Left renal pelvis (tissue), 4 donors: Measurements from ENCODE around the gene PLA2G6. TPM values are rescaled to one million over a fixed set of nuclear protein-coding genes. Genes with fewer than 3 reads are reported as not detected.
"Not testable (repeated sequence)": the region's sequence is repeated elsewhere in the genome, so short reads cannot be mapped to it uniquely, and the experiment has no call there.

Experiments used
- DNase-seq, 4 donors: peaks; one replicate each; pipeline ENCODE4 v3.0.0-alpha.2; 2013; ENCODE audit warnings: low read depth in 4 of 4, low spot score in 3 of 4
- polyA plus RNA-seq, 4 donors: library from polyadenylated mRNA; unstranded; fragments of 120-200 nt; gene quantifications; one replicate each; pipeline ENCODE4 v1.2.1, GENCODE V29; 2013; ENCODE audit not compliant: insufficient read length in 4 of 4

The PLA2G6 gene
- polyA plus RNA-seq, 4 donors: 29.6 to 66.9 (median 35.2) TPM

DNA sequence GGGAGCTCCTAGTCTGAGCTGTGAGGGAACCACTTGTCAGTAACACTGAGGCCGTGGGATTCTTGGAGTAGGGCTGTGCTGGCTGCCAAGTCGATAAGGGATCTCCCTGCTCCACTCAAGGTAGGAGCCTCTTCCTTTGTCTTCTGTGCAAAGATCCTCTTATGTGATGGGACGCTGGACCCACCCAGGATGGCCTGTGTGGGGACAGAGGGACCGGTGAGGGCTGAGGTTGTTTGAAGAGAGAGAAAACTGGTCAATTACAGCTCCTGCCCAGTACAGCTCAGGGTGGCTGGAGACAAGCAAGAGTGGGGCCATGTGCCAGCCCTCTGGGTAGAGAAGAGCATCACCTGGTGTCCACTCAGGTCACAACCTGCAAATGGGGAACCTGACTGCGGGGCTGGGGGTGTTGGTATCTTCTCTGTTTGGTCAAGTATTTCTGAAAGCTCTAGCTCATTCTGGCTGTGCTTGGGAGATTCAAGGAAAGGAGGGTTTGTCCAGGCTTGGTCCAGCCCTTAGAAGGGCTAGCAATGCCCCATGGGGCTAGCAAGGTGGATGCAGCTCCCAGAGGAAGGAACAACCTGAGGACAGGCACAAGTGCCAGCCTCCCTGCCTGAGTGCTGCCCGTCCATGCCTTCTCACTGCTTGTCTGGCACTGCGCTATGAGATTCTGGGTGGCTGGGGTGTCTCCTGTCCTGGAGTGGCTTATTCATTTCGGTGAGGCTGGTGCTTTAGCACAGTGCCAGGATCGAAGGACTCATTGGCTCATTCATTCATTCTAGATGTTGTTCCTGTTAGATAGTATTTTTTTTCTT lies 43.5 kb downstream of the PLA2G6 start:
- DNase-seq: no peak

GRCh38 chr22:38136607-38137006 lies 45.0 kb downstream of the PLA2G6 start:
- DNase-seq: no peak

DNA sequence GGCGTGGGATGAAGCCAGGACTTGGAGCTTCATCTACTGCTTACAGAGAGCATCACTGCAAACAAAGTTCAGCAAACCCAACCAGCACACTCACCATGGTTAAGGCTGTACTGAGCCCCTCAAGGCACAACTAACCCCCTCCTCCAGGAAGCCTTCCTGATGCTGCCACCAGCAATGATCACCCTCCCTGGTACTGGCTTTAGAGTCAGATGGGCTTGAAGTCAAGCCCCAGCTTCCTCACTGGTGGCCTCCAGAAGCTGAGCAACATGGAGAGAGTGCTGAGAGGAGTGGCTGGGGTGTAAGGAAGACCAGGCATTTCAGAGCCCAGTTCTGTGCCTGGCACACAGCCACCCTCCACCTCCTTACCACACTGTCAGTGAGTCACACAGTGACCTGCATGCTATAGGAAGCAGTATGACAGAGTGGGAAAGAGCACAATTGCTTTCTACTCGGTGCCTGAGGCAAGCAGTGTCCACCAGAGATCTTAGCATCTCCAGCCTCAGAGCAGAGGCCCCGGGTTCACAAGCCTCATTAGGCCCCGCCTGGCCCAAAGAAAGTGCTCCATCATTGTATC lies 46.4 kb downstream of the PLA2G6 start:
- no peak for DNase-seq

DNA sequence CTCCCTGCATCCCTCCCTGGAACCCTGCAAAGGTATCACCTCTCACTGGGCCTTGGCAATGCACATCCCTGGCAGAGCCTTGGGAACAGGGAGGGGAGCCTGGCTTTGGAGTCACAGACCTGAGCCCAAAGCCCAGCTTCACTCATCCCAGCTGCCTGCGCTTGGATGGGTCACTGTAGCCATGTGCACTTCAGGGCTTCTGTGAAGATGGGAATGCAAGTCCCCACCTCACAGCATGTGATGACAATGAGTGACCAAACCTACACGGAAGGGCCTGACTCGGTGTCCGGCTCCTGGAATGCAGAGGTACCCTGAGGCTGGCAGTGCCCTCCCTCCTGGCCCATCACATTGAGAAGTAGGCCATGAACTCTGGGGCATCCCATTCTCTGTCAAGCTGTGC lies 48.3 kb downstream of the PLA2G6 start:
- DNase-seq: no peak

DNA sequence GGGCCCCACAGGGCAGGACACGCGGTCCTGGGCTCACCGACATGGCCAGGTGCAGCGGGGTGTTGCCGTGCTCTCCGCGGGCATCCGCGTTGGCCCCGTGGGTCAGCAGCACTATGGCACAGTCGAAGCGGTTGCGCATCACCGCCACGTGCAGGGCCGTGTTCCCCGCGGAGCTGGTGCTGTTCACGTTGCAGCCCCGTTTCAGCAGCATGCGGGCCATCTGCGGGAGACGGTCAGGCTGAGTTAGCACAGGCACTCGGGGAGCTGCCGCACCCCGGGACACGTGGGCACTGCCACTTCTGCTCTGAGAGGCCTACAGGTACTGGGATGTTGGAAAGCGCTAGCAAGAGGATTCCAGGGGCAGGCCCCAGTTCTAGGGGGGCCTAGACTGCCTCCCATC lies 48.8 kb downstream of the PLA2G6 start:
- DNase-seq: no peak

DNA sequence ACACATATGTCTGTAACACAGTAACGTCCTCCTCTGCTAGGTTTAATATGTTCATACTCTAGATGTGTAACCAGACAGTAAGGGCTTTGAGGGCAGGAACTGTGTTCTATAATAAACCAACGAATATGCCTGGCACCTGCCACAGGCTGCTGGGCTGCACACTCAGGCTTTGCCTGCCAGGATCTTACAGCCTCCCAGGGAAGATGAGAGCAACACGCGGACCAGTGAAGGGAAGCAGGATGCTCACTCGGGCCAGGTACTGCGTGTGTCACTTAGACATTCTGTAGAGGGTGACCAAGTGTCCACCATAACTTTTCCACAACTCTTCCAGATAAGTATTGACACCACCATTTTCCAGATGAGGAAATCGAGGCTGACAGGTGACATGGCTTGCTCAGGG lies 49.5 kb downstream of the PLA2G6 start:
- DNase-seq: no peak

DNA sequence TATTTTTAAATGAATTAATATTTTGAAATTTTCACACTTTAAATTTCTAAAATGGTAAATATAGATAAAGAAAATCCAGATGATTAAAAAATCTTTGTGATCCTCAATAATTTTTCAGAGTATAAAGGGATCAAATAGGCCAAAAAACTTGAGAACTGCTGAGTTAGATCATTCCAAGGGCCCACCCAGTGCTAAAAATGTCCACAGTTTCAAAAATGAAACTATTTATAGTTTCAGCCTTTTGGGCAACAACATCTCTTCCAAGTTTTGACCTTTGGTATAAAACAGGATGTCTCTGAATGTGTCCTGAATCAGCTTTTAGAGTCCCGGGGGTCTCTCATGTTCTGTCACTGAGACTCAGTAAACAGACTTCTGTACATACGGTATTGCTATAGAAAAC lies 50.2 kb downstream of the PLA2G6 start:
- DNase-seq: no peak

- DNase-seq: no peak
Observed at GRCh38 chr22:38129856-38130255, 51.8 kb downstream of the PLA2G6 start.

DNA sequence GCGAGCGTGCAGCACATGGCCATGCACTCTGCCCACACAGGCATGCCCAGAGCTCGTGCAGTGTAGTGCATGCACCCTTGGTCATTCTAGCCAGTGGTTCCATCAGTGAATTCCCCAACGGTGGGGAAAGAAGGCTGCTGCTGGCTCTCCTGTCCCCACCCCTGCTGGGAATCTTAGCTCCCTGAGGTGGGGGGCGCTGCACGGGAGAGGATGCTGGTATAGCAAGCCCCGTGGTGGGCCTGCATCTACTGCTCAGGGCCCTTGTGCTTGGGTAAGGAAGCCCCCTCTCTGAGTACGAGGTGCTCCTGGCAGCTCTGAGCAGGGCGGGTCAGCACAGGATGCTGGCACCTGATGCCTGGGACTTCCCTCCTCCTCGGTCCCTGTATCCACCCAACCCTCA lies 52.6 kb downstream of the PLA2G6 start:
- DNase-seq: no peak

DNA sequence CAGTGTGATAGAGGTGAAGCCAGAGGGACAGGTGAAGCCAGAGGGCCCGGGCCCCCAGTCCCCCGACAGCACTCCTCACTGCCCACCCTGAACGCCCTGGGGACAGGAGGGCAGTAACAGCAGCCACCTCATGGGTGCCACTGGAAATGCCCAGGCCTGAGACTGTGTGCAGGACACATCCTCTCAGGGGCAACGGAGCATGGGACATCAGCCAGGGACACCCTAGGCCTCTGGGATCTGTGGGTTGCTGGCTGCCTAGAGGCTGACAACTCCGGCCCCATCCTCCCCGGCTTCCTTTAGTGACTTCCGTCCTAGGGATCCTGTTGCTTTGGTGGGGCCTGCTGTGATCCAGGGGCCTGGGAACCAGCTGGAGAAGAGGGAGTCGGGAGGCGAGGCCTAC lies 53.8 kb downstream of the PLA2G6 start:
- no peak for DNase-seq

- no peak for DNase-seq
Observed at GRCh38 chr22:38126928-38127668, 54.5 kb downstream of the PLA2G6 start.

DNA sequence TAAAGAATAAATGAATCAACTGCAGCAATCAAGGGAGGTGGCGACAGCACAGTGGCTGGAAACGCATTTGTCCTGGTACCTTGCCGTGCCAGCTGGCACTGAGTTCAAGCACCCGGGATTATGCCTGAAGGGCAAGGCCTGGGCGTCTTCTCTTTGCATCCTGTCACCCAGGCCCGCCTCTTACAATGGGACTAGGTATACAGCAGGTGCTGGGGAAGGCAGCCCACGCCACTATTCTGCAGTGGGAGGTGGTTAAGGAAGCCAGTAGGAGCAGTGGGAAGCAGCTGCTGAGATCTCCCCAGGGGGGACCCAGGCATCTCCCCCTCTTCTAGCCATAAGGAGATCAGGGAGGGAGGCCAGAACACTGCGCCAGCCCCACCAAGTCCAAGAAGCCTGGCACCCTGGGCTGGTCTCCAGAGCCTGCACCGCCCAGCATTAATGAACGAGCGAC lies 55.9 kb downstream of the PLA2G6 start:
- DNase-seq: no peak

GRCh38 chr22:38125038-38125610 lies 56.5 kb downstream of the PLA2G6 start:
- DNase-seq: no peak

DNA sequence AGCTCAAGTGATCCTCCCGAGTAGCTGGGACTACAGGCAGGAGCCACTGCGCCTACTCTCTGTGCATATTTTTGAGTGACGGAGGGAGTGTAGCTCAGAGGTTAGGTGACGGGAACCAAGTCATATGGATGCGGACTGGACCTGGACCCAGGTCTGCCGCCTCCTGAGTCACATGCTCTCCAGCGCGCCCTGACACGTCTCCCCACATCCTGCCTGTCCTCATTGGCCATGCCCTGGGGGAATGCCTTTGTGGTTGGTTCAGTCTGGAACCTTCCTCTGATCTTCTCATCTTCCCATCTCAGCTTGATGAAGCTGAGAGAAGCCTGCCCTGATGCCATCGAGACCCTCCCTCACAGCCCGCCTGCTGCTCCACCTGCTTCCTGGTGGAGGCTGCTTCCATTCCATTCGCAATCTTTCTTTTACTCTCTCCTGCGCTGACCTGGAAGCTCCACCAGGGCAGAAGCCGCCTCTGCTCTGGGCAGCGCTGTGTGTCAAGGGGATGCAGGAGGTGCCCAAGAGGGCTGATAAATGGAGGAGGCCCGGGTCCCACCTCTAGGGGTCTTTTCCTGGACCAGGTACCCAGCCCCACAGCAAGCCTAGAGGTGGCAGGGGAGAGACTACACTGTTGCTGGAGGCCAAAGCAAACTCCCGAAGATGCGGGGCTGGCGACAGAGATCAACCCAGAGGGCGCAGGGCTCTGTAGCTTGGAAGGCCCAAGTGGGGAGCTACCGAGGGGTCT lies 57.2 kb downstream of the PLA2G6 start:
- DNase-seq: no peak

GRCh38 chr22:38122616-38123015 lies 59.0 kb downstream of the PLA2G6 start:
- DNase-seq: no peak

GRCh38 chr22:38120359-38121110 lies 61.1 kb downstream of the PLA2G6 start:
- DNase-seq: no peak

DNA sequence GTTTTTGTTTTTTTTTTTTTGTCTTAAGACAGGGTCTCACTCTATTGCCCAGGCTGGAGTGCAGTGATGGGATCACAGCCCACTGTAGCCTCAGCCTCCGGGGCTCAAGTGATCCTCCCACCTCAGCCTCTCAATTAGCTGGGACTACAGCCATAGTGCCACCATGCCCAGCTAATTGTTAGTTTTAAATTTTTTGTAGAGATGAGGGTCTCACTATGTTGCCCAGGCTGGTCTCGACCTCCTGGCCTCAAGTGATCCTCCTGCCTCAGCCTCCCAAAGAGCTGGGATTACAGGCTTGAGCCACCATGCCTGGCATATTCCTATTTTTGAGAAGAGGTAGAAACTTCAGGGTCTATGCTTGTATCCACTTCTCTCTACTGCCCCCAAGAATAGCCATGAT lies 62.9 kb downstream of the PLA2G6 start:
- not testable (repeated sequence) for DNase-seq

DNA sequence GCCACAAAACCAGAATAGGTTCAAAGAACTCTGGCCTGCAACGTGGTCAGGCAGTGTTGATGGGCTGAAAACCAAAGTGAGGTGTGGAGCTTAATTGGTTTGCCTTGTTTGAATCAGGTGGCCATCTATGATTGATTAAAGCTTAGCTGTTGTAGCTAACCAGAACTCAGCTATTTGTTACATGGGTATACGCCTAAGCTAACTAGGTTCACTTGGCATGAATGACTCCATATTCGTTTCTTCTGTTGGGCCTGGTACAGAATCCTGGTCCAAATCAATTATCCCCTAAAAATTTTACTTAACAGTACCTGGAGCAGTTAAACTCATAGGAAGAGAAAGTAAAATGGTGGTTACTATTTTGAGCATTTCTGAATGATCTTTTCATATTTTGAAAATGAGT lies 63.4 kb downstream of the PLA2G6 start:
- DNase-seq: no peak

GRCh38 chr22:38117556-38117955 lies 64.1 kb downstream of the PLA2G6 start:
- DNase-seq: not testable (repeated sequence)
